K562 (cell line): ENCODE results near the gene DUSP21. TPM values are rescaled to one million over a fixed set of nuclear protein-coding genes. Genes with fewer than 3 reads are reported as not detected.
A peak's percentile ranks its signal among the peaks of the same experiment; 100 is the strongest.

Experiments
- BRF1 ChIP-seq: IDR thresholded peaks from 3 replicates; pipeline ENCODE4 v1.6.1; 2011; ENCODE audit warnings: borderline replicate concordance, mild to moderate bottlenecking; ENCODE audit not compliant: insufficient read length; ENCODE audit errors: extremely low read depth
- CSDE1 ChIP-seq, 2 experiments: fragments of 450-650 bp; IDR thresholded peaks; 2 replicates each; pipeline ENCODE4 v1.6.1; 2016; ENCODE audit warnings: mild to moderate bottlenecking in 1 of 2
- ELF2 ChIP-seq: fragments of 250-450 bp; sonication (Bioruptor Pico); IDR thresholded peaks from 2 replicates; pipeline ENCODE4 v1.5.0; 2021; ENCODE audit warnings: mild to moderate bottlenecking
- HDAC1 ChIP-seq, 2 experiments: fragments of 450-650 bp; IDR thresholded peaks; 2 replicates each; pipeline ENCODE4 v1.6.1; 2016 to 2017; ENCODE audit warnings: inconsistent platforms in 1 of 2, mild to moderate bottlenecking in 1 of 2, moderate library complexity in 1 of 2
- MTA2 ChIP-seq: fragments of 450-650 bp; IDR thresholded peaks from 2 replicates; pipeline ENCODE4 v1.6.1; 2016; ENCODE audit warnings: low read depth
- POLR3A ChIP-seq: IDR thresholded peaks from 2 replicates; pipeline ENCODE4 v1.6.1; 2011; ENCODE audit warnings: borderline replicate concordance, mild to moderate bottlenecking, moderate library complexity; ENCODE audit not compliant: insufficient read length, insufficient read depth; ENCODE audit errors: extremely low read depth
- REST ChIP-seq, 2 experiments: fragments of 450-650 bp; formaldehyde crosslinking in 1 of 2; IDR thresholded peaks; 2 replicates each; pipeline versions ENCODE4 v1.4.0 to v1.6.1; 2014 to 2020; ENCODE audit warnings: mild to moderate bottlenecking in 2 of 2, borderline replicate concordance in 1 of 2, low read depth in 1 of 2
- TEAD1 ChIP-seq, 2 experiments: fragments of 450-650 bp in 1 of 2; sonication (generic) in 1 of 2; formaldehyde crosslinking; IDR thresholded peaks; 2 replicates each; pipeline versions ENCODE4 v1.4.0 to v1.8.0; 2020 to 2022; ENCODE audit warnings: mild to moderate bottlenecking in 2 of 2, missing genetic modification reagents in 1 of 2
- ZFX ChIP-seq: sonication (generic); formaldehyde crosslinking; IDR thresholded peaks from 2 replicates; pipeline ENCODE4 v1.8.0; 2022; ENCODE audit warnings: mild to moderate bottlenecking, missing genetic modification reagents, moderate library complexity
- ZNF12 ChIP-seq: sonication (generic); formaldehyde crosslinking; IDR thresholded peaks from 2 replicates; pipeline ENCODE4 v1.4.0; 2020; ENCODE audit warnings: mild to moderate bottlenecking, missing genetic modification reagents
- ZNF23 ChIP-seq: fragments of 250-450 bp; sonication (Bioruptor Pico); IDR thresholded peaks from 2 replicates; pipeline ENCODE4 v1.4.0; 2020; ENCODE audit warnings: mild to moderate bottlenecking
- ZNF561 ChIP-seq: fragments of 450-650 bp; formaldehyde crosslinking; conservative IDR thresholded peaks from 2 replicates; pipeline ENCODE4 v1.4.0; 2020; ENCODE audit warnings: mild to moderate bottlenecking, moderate library complexity
- ZNF589 ChIP-seq: fragments of 200-800 bp; sonication (Bioruptor generic); IDR thresholded peaks from 2 replicates; pipeline ENCODE4 v1.6.1; 2016; ENCODE audit warnings: low read depth, missing genetic modification characterization, missing compliant biosample characterization
- ZNF609 ChIP-seq: sonication (generic); formaldehyde crosslinking; IDR thresholded peaks from 2 replicates; pipeline ENCODE4 v1.8.1; 2023; ENCODE audit warnings: missing genetic modification reagents, mild to moderate bottlenecking, borderline replicate concordance
- polyA plus RNA-seq, 8 experiments: library from polyadenylated mRNA; depleted of rRNA in 4 of 8; stranded (reverse) in 5 of 8; unstranded in 3 of 8; fragments of >200 nt; fragmentation: Nextera tagmentation in 2 of 8; fragmentation: Illumina TruSeq in 1 of 8; extraction: Ambion mirVana in 2 of 8; extraction: Trizol in 1 of 8; gene quantifications; 2 replicates each; pipeline versions ENCODE4 v1.2.1 to v1.2.3, GENCODE V29; 2011 to 2014; ENCODE audit warnings: inconsistent platforms in 1 of 8, missing spikeins in 1 of 8
- total RNA-seq, 7 experiments: library from RNA; depleted of rRNA in 6 of 7; stranded (reverse); fragments of >200 nt in 6 of 7; fragmentation: Illumina TruSeq in 2 of 7; extraction: Trizol in 2 of 7; gene quantifications; 2 replicates each; pipeline versions ENCODE4 v1.2.1 to v1.2.3, GENCODE V29; 2011 to 2021; ENCODE audit warnings: low replicate concordance in 1 of 7

DUSP21 gene
- total and polyA plus RNA-seq, 9 of the 15 experiments (the other 6 are each of a cell fraction or from before 2014, with no cell fraction given) = 0.14 to 2.5 (median 1.3) TPM

GRCh38 chrX:44873415-44874276, 29.8 kb downstream of the DUSP21 start (continued):
- TF ChIP-seq REST (IDR thresholded peaks at IDR 0.05; ENCODE audit: borderline replicate concordance) (no peak), REST (CRISPR knock-in tag; IDR thresholded peaks at IDR 0.05; ENCODE audit: low read depth) (no peak), ZNF561 (CRISPR knock-in tag) (no peak), ZNF12 (CRISPR knock-in tag) (no peak), TEAD1 (CRISPR knock-in tag; IDR thresholded peaks at IDR 0.05) (no peak), CSDE1 (IDR thresholded peaks at IDR 0.05) (no peak), ZNF589 (CRISPR knock-in tag) (no peak), ELF2 (CRISPR knock-in tag) (no peak), MTA2 (no peak), HDAC1 (IDR thresholded peaks at IDR 0.05) (no peak), ZNF609 (CRISPR knock-in tag) (no peak), BRF1 (no peak), ZFX (CRISPR knock-in tag) (peak; percentile 77), ZNF23 (no peak), POLR3A (no peak)
